Activated naive CD4-positive, alpha-beta T cell treated with anti-CD3 and anti-CD28 coated beads, Interleukin-2, amount 50 U/mL, for 72 hours (primary cell): ENCODE data around the gene NOL7. TPM values are rescaled to one million over a fixed set of nuclear protein-coding genes. Genes with fewer than 3 reads are reported as not detected.

Experiments used
- ATAC-seq, 2 donors: fragments of 150-1000 bp; cut with Tn5 transposase; 2 replicates each; pipeline ENCODE4 v1.10.0; 2021; ENCODE audit warnings: mild to moderate bottlenecking in 2 of 2, moderate library complexity in 2 of 2
- DNase-seq, 2 donors: peaks; one replicate each; pipeline ENCODE4 v3.0.0; 2021 to 2022; ENCODE audit warnings: low spot score in 2 of 2
- H3K27ac Mint-ChIP-seq, 2 donors: one replicate each; pipeline ENCODE4 v1.8.0; 2022; ENCODE audit warnings: mild to moderate bottlenecking in 2 of 2, mixed read lengths in 2 of 2
- H3K36me3 Mint-ChIP-seq, 2 donors: one replicate each; pipeline ENCODE4 v1.8.0; 2022; ENCODE audit warnings: mixed read lengths in 2 of 2
- H3K9me3 Mint-ChIP-seq, 2 donors: one replicate each; pipeline ENCODE4 v1.8.0; 2022; ENCODE audit warnings: mixed read lengths in 2 of 2
- total RNA-seq, 2 donors: library from RNA; stranded (reverse); gene quantifications; one replicate each; pipeline ENCODE4 v1.2.3, GENCODE V29; 2022

NOL7 gene
- total RNA-seq, 2 donors from 2014 or later: 62.8 to 75.0 TPM

GRCh38 chr6:13663986-13664385 lies 48.9 kb downstream of the NOL7 start:
- Mint-ChIP-seq H3K9me3 (no peaks in the 10 kb centered on the region), H3K36me3 (no peaks in the 10 kb centered on the region), H3K27ac (no peak overlapping the region)
- ATAC-seq (no peak), DNase-seq (no peak)

GRCh38 chr6:13664703-13665352 lies 49.7 kb downstream of the NOL7 start:
- no peaks in the 10 kb centered on the region for H3K9me3 Mint-ChIP-seq
- no peak for DNase-seq
- no peak for ATAC-seq
- no peak overlapping the region for H3K27ac Mint-ChIP-seq
- H3K36me3 Mint-ChIP-seq: no peaks in the 10 kb centered on the region

GRCh38 chr6:13666194-13667105 lies 51.3 kb downstream of the NOL7 start:
- Mint-ChIP-seq H3K36me3 (peaks cover 0 to 12% of the 10 kb centered on the region in 2 donors), H3K27ac (no peak overlapping the region), H3K9me3 (no peaks in the 10 kb centered on the region)
- ATAC-seq (peak; percentile 46 to 55), DNase-seq (no peak)

GRCh38 chr6:13667655-13668054 lies 52.5 kb downstream of the NOL7 start:
- Mint-ChIP-seq H3K36me3 (peaks cover 0 to 21% of the 10 kb centered on the region in 2 donors), H3K9me3 (no peaks in the 10 kb centered on the region), H3K27ac (peak overlapping the region in 1 of 2 donors; percentile 47)
- no peak for ATAC-seq
- DNase-seq: no peak

GRCh38 chr6:13668291-13668928 lies 53.3 kb downstream of the NOL7 start:
- H3K36me3 Mint-ChIP-seq: peaks cover 0 to 28% of the 10 kb centered on the region in 2 donors
- H3K27ac Mint-ChIP-seq: peak overlapping the region; percentile 47 to 64
- H3K9me3 Mint-ChIP-seq: no peaks in the 10 kb centered on the region
- ATAC-seq (peak; percentile 85 to 96), DNase-seq (no peak)

GRCh38 chr6:13669476-13669875 lies 54.3 kb downstream of the NOL7 start:
- ATAC-seq (no peak), DNase-seq (no peak)
- Mint-ChIP-seq H3K9me3 (no peaks in the 10 kb centered on the region), H3K27ac (peak overlapping the region in 1 of 2 donors; percentile 64), H3K36me3 (peaks cover 0 to 29% of the 10 kb centered on the region in 2 donors)

Other genes starting within 250 kb of the NOL7 start
- gene GFOD1, start 127.7 kb upstream of the NOL7 start, total RNA-seq: 10 to 100 TPM in 1 of 2 donors, 1 to 10 TPM in 1; 6.3 to 11.8 TPM
- gene SIRT5, start 40.7 kb upstream of the NOL7 start, total RNA-seq: 10 to 100 TPM in 1 of 2 donors, 1 to 10 TPM in 1; 7.4 to 15.3 TPM
- 10 to 100 TPM; 52.9 to 75.5 TPM for gene RANBP9, start 96.5 kb downstream of the NOL7 start, total RNA-seq
- 10 to 100 TPM; 27.4 to 33.0 TPM for gene MCUR1, start 199.2 kb downstream of the NOL7 start, total RNA-seq